ENCODE results near the gene CLIC5. TPM values are rescaled to one million over a fixed set of nuclear protein-coding genes. Genes with fewer than 3 reads are reported as not detected.

The CLIC5 gene
- total RNA-seq, 1 experiment from 2014 or later, result 0.05 TPM

GRCh38 chr6:45964300-45964699 lies 51.4 kb downstream of the CLIC5 start:
- Histone ChIP-seq H3K4me3 (ENCODE audit: low read depth in 2 of 2, low read length in 2 of 2) (no peak overlapping the region), H3K9me3 (ENCODE audit: control insufficient read depth, insufficient read depth, low read depth, low read length) (no peaks in the 10 kb centered on the region), H3K36me3 (ENCODE audit: control insufficient read depth, insufficient read depth, low read length) (no peaks in the 10 kb centered on the region), H3K27ac (ENCODE audit: low read length) (no peak overlapping the region), H3K27me3 (ENCODE audit: control insufficient read depth, insufficient read depth, low read length) (0 out of 2 replicates have a peak, but pooled peaks cover 2% of the 10 kb centered on the region), H3K4me1 (ENCODE audit: control insufficient read depth, insufficient read depth, low read length) (no peaks in the 10 kb centered on the region)
- no peak for DNase-seq (ENCODE audit: low read depth, low spot score)
- ChIA-PET CTCF (no interaction called here), POLR2A (no interaction called here)
- TF ChIP-seq CTCF (IDR thresholded peaks at IDR 0.05), result no peak
- TF ChIP-seq SIN3A (IDR thresholded peaks at IDR 0.05; ENCODE audit: borderline replicate concordance, insufficient read depth, low read depth, low read length), result no peak
- TF ChIP-seq POLR2AphosphoS5 (IDR thresholded peaks at IDR 0.05; ENCODE audit: low read depth, low read length), result no peak
- TF ChIP-seq TCF7L2 (IDR thresholded peaks at IDR 0.05; ENCODE audit: low read depth, low read length), result no peak
- TF ChIP-seq REST (IDR thresholded peaks at IDR 0.05; ENCODE audit: insufficient read depth in 1 of 2, low read depth in 2 of 2, low read length in 1 of 2), result no peak
- no TSS peak for BruUV-seq (replicated peaks)
- no peak for ATAC-seq
- intact Hi-C loops (cut with micrococcal nuclease; ENCODE audit: unreplicated experiment), result no loop called here
- in situ Hi-C loops (cut with HindIII; ENCODE audit: low pct_unique_long_range_greater_than_20kb, low sequenced_read_pairs), result no loop called here

- DNase-seq (ENCODE audit: low read depth, low spot score) (no peak), ATAC-seq (no peak)
- Histone ChIP-seq H3K27me3 (ENCODE audit: control insufficient read depth, insufficient read depth, low read length) (peaks cover 2% of the 10 kb centered on the region; the same call in 1 of the 2 replicates), H3K27ac (ENCODE audit: low read length) (no peak overlapping the region), H3K4me1 (ENCODE audit: control insufficient read depth, insufficient read depth, low read length) (no peaks in the 10 kb centered on the region), H3K4me3 (ENCODE audit: low read depth in 2 of 2, low read length in 2 of 2) (no peak overlapping the region), H3K36me3 (ENCODE audit: control insufficient read depth, insufficient read depth, low read length) (no peaks in the 10 kb centered on the region), H3K9me3 (ENCODE audit: control insufficient read depth, insufficient read depth, low read depth, low read length) (no peaks in the 10 kb centered on the region)
- no TSS peak for BruUV-seq (replicated peaks)
- TF ChIP-seq SIN3A (IDR thresholded peaks at IDR 0.05; ENCODE audit: borderline replicate concordance, insufficient read depth, low read depth, low read length) (no peak), REST (IDR thresholded peaks at IDR 0.05; ENCODE audit: insufficient read depth in 1 of 2, low read depth in 2 of 2, low read length in 1 of 2) (no peak), CTCF (IDR thresholded peaks at IDR 0.05) (no peak), POLR2AphosphoS5 (IDR thresholded peaks at IDR 0.05; ENCODE audit: low read depth, low read length) (no peak), TCF7L2 (IDR thresholded peaks at IDR 0.05; ENCODE audit: low read depth, low read length) (no peak)
- POLR2A ChIA-PET, result no interaction called here
- intact Hi-C loops (cut with micrococcal nuclease; ENCODE audit: unreplicated experiment) (no loop called here), in situ Hi-C loops (cut with HindIII; ENCODE audit: low pct_unique_long_range_greater_than_20kb, low sequenced_read_pairs) (no loop called here)
- CTCF ChIA-PET, result no interaction called here
Observed at GRCh38 chr6:45963896-45964295, 51.8 kb downstream of the CLIC5 start.

Data from Panc1 (cell line).